ENCODE results near the gene PCDHB1.

DNA sequence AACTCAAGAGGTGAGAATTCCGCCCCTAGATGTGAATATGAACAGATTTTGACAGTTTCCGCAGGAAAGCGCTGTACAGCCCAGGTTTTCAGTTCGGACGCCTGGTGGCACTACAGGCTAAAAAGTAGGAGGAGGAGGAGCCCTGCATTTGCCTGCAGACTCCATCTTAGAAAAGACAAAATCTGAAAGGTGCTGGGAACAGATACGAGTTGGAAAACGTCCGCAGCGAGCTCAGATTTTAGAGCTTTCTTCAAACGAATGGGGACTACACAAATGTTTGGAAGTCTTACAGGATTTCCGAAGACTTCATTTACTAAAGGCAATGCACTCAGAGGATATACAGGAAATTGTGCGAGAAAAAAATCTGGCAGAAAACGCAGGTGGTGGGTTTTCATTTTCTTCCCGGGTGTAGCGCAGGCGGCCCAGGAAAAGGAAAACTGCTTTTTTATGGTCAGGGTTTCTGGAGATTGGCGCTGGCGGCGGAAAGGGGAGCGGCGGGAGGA, 33.4 kb downstream of the PCDHB1 start:
- TF ChIP-seq, protein P1, sequence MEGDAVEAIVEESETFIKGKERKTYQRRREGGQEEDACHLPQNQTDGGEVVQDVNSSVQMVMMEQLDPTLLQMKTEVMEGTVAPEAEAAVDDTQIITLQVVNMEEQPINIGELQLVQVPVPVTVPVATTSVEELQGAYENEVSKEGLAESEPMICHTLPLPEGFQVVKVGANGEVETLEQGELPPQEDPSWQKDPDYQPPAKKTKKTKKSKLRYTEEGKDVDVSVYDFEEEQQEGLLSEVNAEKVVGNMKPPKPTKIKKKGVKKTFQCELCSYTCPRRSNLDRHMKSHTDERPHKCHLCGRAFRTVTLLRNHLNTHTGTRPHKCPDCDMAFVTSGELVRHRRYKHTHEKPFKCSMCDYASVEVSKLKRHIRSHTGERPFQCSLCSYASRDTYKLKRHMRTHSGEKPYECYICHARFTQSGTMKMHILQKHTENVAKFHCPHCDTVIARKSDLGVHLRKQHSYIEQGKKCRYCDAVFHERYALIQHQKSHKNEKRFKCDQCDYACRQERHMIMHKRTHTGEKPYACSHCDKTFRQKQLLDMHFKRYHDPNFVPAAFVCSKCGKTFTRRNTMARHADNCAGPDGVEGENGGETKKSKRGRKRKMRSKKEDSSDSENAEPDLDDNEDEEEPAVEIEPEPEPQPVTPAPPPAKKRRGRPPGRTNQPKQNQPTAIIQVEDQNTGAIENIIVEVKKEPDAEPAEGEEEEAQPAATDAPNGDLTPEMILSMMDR (IDR thresholded peaks at IDR 0.05), result peak in 2 of 4 experiments; percentile 11 to 48
- TF ChIP-seq POLR2A (IDR thresholded peaks at IDR 0.05) (no peak), POLR2AphosphoS5 (IDR thresholded peaks at IDR 0.05) (no peak)

Data from prostate gland (tissue), 2 donors.